Hepatocyte (in vitro differentiated cells): Measurements from ENCODE around the gene SRR. TPM values are rescaled to one million over a fixed set of nuclear protein-coding genes. Genes with fewer than 3 reads are reported as not detected.

Source experiments
- DNase-seq: peaks from one replicate; pipeline ENCODE4 v3.0.0-alpha.2; 2016; ENCODE audit warnings: low spot score
- H2AFZ ChIP-seq: fragments of 200-600 bp; sonication (generic); 2 replicates; pipeline ENCODE4 v1.6.0; 2016; ENCODE audit warnings: antibody characterized with exemption, mild to moderate bottlenecking
- H3K27ac ChIP-seq: fragments of 200-600 bp; sonication (generic); 2 replicates; pipeline ENCODE4 v1.5.1; 2016; ENCODE audit warnings: mild to moderate bottlenecking
- H3K27me3 ChIP-seq: fragments of 200-600 bp; sonication (generic); 2 replicates; pipeline ENCODE4 v1.6.1; 2016
- H3K36me3 ChIP-seq: fragments of 200-600 bp; sonication (generic); replicated peaks from 2 replicates; pipeline ENCODE4 v1.5.1; 2016; ENCODE audit warnings: low read depth; ENCODE audit not compliant: insufficient read depth
- H3K4me1 ChIP-seq: fragments of 200-600 bp; sonication (generic); 2 replicates; pipeline ENCODE4 v1.5.1; 2016; ENCODE audit warnings: mild to moderate bottlenecking, moderate library complexity; ENCODE audit not compliant: insufficient read depth
- H3K4me2 ChIP-seq: fragments of 200-600 bp; sonication (generic); 2 replicates; pipeline ENCODE4 v1.6.0; 2016
- H3K4me3 ChIP-seq: fragments of 200-600 bp; sonication (generic); 2 replicates; pipeline ENCODE4 v1.5.1; 2016; ENCODE audit warnings: mild to moderate bottlenecking
- H3K79me2 ChIP-seq: fragments of 200-600 bp; sonication (generic); 2 replicates; pipeline ENCODE4 v1.6.0; 2017; ENCODE audit warnings: mild to moderate bottlenecking
- H3K9me2 ChIP-seq: fragments of 200-600 bp; sonication (generic); replicated peaks from 2 replicates; pipeline ENCODE4 v1.6.0; 2017; ENCODE audit warnings: mild to moderate bottlenecking; ENCODE audit not compliant: insufficient read depth
- H3K9me3 ChIP-seq: fragments of 200-600 bp; sonication (generic); 2 replicates; pipeline ENCODE4 v1.5.1; 2016; ENCODE audit warnings: low read depth, mild to moderate bottlenecking
- H4K20me1 ChIP-seq: fragments of 200-600 bp; sonication (generic); 2 replicates; pipeline ENCODE4 v1.6.0; 2016; ENCODE audit warnings: mild to moderate bottlenecking; ENCODE audit not compliant: insufficient read depth, poor library complexity, severe bottlenecking
- EZH2 ChIP-seq: fragments of 200-600 bp; sonication (generic); IDR thresholded peaks from 2 replicates; pipeline ENCODE4 v1.6.1; 2016; ENCODE audit warnings: antibody characterized with exemption, mild to moderate bottlenecking, borderline replicate concordance
- EZH2phosphoT487 ChIP-seq: fragments of 200-600 bp; sonication (generic); IDR thresholded peaks from one replicate; pipeline ENCODE4 v1.6.1; 2018; ENCODE audit warnings: antibody characterized with exemption, mild to moderate bottlenecking, low read depth, moderate library complexity; ENCODE audit not compliant: unreplicated experiment, severe bottlenecking
- WGBS: methylation state at CpG from one replicate; pipeline ENCODE4 v1.1.6; 2016; ENCODE audit warnings: low lambda C conversion rate; ENCODE audit errors: missing lambda C conversion rate; 5-methylcytosine and 5-hydroxymethylcytosine counted together
- polyA plus RNA-seq: library from polyadenylated mRNA; unstranded; fragments of >200 nt; fragmentation: Nextera tagmentation; extraction: Ambion mirVana; gene quantifications from 2 replicates; pipeline ENCODE4 v1.2.1, GENCODE V29; 2016
- total RNA-seq: library from RNA; depleted of rRNA; stranded (reverse); fragments of >200 nt; gene quantifications from 2 replicates; pipeline ENCODE4 v1.2.3, GENCODE V29; 2014
- TF ChIP-seq, protein P1 (sequence below): fragments of 200-600 bp; sonication (generic); IDR thresholded peaks from 2 replicates; pipeline ENCODE4 v1.5.1; 2016; ENCODE audit warnings: antibody characterized with exemption, mild to moderate bottlenecking; ENCODE audit not compliant: poor library complexity

Gene SRR
- total and polyA plus RNA-seq, 2 experiments from 2014 or later = 7.8 to 16.0 TPM

DNA sequence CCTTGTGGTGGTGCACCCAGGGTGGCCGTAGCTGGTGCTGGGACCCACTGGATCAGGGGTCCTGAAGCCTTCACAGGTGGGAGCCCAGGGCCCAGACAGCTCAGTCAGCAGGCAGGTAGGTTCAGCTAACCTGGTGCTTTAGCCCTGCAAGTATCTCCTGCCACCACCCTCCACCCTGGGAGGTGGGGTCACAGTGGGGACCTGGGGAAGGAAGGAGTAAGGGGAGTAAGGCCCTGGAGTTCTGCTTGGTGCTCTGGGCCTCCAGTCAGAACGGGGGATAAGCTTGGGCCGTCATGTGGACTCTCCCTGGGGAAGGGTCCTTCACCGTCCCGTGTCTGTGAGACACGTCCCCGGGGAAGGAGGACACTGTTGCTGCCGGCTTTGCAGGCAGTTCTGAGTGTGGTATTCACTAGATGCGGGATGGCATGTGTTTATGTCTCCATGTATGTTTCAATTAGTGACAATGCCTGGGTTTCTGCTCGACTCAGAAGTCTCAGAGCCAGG lies 54.2 kb downstream of the SRR start:
- DNase-seq = no peak
- Histone ChIP-seq H3K4me3 (no peak overlapping the region), H3K4me2 (no peak overlapping the region), H3K36me3 (no peaks in the 10 kb centered on the region), H3K79me2 (no peaks in the 10 kb centered on the region), H3K4me1 (no peaks in the 10 kb centered on the region), H3K27ac (no peak overlapping the region), H3K9me2 (no peaks in the 10 kb centered on the region), H3K27me3 (no peaks in the 10 kb centered on the region), H2AFZ (no peak overlapping the region), H4K20me1 (no peaks in the 10 kb centered on the region), H3K9me3 (no peaks in the 10 kb centered on the region)
- 94% methylated on average over 10 of the region's 10 CpGs for WGBS
- TF ChIP-seq EZH2 = no peak

DNA sequence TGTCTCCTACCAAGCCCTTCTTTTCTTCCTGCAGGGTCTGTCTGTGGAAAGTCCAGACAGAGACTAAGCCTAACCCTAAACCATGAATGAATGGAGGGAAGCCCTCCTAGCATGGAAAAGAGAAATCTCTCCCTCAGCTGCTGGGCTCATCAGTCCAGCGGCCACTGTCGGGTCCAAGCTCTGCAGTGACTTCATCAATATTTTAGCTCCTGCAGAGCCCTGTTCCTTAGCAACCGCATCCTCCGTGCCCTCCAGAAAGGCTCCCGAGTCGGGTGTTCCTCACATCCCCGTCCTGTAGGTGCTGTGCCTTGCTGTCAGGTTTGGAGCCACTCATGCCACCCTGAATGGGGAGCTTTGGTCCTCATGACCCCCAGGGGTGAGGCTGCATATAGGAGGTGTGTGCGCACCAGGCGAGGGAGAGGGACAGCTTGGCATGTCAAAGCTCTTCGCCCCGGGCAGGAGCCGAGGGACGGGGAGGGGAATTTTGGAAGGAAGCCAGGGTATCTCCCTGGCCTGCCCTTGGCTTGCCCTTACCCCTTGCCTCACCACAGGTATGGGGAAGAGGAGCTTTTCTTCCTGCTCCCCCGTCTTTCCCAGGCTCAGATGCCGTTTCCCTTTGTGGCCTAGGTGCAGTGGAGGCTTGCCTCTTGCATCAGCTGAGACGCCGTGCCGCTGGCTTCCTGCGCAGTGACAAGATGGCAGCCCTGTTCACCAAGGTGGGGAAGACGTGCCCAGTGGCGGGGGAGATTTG lies 57.4 kb downstream of the SRR start:
- 90% methylated on average over 21 of the region's 21 CpGs for WGBS
- no peak overlapping the region for H2AFZ ChIP-seq
- no peaks in the 10 kb centered on the region for H4K20me1 ChIP-seq
- H3K9me2 ChIP-seq = no peaks in the 10 kb centered on the region
- H3K36me3 ChIP-seq = no peaks in the 10 kb centered on the region
- TF ChIP-seq, protein P1, sequence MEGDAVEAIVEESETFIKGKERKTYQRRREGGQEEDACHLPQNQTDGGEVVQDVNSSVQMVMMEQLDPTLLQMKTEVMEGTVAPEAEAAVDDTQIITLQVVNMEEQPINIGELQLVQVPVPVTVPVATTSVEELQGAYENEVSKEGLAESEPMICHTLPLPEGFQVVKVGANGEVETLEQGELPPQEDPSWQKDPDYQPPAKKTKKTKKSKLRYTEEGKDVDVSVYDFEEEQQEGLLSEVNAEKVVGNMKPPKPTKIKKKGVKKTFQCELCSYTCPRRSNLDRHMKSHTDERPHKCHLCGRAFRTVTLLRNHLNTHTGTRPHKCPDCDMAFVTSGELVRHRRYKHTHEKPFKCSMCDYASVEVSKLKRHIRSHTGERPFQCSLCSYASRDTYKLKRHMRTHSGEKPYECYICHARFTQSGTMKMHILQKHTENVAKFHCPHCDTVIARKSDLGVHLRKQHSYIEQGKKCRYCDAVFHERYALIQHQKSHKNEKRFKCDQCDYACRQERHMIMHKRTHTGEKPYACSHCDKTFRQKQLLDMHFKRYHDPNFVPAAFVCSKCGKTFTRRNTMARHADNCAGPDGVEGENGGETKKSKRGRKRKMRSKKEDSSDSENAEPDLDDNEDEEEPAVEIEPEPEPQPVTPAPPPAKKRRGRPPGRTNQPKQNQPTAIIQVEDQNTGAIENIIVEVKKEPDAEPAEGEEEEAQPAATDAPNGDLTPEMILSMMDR = no peak
- TF ChIP-seq EZH2 (no peak), EZH2phosphoT487 (no peak)
- no peaks in the 10 kb centered on the region for H3K9me3 ChIP-seq
- H3K4me1 ChIP-seq = no peaks in the 10 kb centered on the region
- H3K79me2 ChIP-seq = no peaks in the 10 kb centered on the region
- DNase-seq = no peak
- H3K4me2 ChIP-seq = no peak overlapping the region
- H3K27me3 ChIP-seq = no peaks in the 10 kb centered on the region
- no peak overlapping the region for H3K4me3 ChIP-seq
- H3K27ac ChIP-seq = no peak overlapping the region

DNA sequence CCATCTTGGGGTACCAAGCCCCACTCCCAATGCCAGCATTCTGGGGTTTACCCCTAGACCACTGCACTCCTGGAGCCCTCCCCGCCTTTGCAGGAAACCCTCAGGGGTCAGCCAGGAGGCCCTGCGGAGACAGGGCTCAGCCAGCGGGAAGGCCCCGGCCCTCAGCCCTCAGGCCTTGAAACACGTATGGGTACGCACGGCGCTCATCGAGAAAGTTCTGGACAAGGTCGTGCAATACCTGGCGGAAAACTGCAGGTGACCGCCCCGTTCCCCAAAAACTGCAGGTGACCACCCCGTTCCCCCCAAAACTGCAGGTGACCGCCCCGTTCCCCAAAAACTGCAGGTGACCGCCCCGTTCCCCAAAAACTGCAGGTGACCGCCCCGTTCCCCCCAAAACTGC lies 58.3 kb downstream of the SRR start:
- no peaks in the 10 kb centered on the region for H3K79me2 ChIP-seq
- no peak overlapping the region for H3K4me2 ChIP-seq
- H4K20me1 ChIP-seq = no peaks in the 10 kb centered on the region
- H3K27ac ChIP-seq = no peak overlapping the region
- no peaks in the 10 kb centered on the region for H3K4me1 ChIP-seq
- WGBS = 97% methylated on average over 13 of the region's 20 CpGs
- H3K27me3 ChIP-seq = no peaks in the 10 kb centered on the region
- H3K4me3 ChIP-seq = no peak overlapping the region
- DNase-seq = no peak
- H2AFZ ChIP-seq = no peak overlapping the region
- H3K9me3 ChIP-seq = no peaks in the 10 kb centered on the region
- H3K9me2 ChIP-seq = no peaks in the 10 kb centered on the region
- TF ChIP-seq EZH2 (no peak), EZH2phosphoT487 (no peak)
- TF ChIP-seq, protein P1 = no peak
- H3K36me3 ChIP-seq = no peaks in the 10 kb centered on the region

DNA sequence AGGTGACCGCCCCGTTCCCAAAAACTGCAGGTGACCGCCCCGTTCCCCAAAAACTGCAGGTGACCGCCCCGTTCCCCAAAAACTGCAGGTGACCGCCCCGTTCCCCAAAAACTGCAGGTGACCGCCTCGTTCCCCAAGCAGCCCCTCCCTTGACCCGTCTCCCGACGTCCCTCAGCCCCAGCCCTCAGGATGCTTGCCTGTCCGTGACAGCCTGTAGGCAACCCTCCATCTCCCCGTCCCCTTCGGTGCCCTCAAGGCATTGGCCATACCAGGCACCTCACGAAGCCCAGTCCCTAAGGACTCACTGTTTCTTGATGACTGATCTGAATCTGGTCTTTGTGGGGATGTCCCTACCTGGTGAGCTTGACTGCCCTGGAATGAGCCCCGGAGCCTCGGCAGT lies 58.7 kb downstream of the SRR start:
- TF ChIP-seq EZH2phosphoT487 = no peak
- TF ChIP-seq, protein P1 = no peak
- no peak for TF ChIP-seq EZH2
- Histone ChIP-seq H3K9me3 (no peaks in the 10 kb centered on the region), H3K27me3 (no peaks in the 10 kb centered on the region), H3K4me1 (no peaks in the 10 kb centered on the region), H3K36me3 (no peaks in the 10 kb centered on the region), H4K20me1 (no peaks in the 10 kb centered on the region), H3K4me3 (no peak overlapping the region), H2AFZ (no peak overlapping the region), H3K79me2 (no peaks in the 10 kb centered on the region), H3K9me2 (no peaks in the 10 kb centered on the region), H3K27ac (no peak overlapping the region), H3K4me2 (no peak overlapping the region)
- no peak for DNase-seq
- WGBS = 96% methylated on average over 6 of the region's 19 CpGs
